SK-N-SH treated with all-trans-retinoic acid at 6 μM for 48 hours (cell line): ENCODE results near the gene CSNK1G3.

Source experiments
- ATAC-seq: fragments of 200-7000 bp; cut with Tn5 transposase; 3 replicates; pipeline ENCODE4 v1.9.1; 2020; ENCODE audit warnings: mild to moderate bottlenecking, moderate library complexity
- GLIS3 ChIP-seq: fragments of 250-450 bp; sonication (Bioruptor Pico); IDR thresholded peaks from 2 replicates; pipeline ENCODE4 v1.5.0; 2020; ENCODE audit warnings: mild to moderate bottlenecking, moderate library complexity
- OSR1 ChIP-seq: fragments of 250-450 bp; sonication (Bioruptor Pico); IDR thresholded peaks from 2 replicates; pipeline ENCODE4 v1.8.0; 2022; ENCODE audit warnings: moderate library complexity, mild to moderate bottlenecking, inconsistent platforms
- TF ChIP-seq, protein P1 (sequence below): fragments of 250-450 bp; sonication (Bioruptor Pico); IDR thresholded peaks from 2 replicates; pipeline ENCODE4 v1.8.0; 2020; ENCODE audit warnings: mild to moderate bottlenecking, moderate library complexity, borderline replicate concordance

Gene CSNK1G3

DNA sequence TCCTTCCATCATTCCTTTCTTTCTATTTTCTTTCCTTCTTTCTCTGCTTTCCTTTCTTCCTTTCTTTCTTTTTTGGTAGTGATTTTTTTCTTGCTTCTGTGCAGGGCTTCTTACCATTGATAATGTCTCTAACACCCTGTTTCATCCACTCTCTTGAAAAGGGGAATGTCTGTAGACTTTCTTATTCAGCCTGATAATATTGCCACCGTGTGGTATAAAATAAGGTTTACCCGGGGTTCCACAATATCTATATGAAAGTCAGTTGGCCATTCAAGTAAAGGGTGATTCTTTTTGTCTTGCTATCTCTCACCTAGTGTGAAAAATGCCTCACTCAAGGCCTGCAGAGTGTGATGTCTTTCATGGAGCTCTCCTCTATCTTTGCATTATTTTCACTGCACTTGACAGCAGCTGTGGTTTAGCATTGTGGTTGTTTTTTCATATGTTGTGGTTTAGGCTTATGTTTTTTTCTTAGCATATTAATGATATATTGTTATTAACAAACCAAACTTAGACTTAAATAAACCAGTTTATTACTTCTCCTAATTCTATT, 153.9 kb downstream of the CSNK1G3 start:
- ATAC-seq = no peak
- TF ChIP-seq, protein P1, sequence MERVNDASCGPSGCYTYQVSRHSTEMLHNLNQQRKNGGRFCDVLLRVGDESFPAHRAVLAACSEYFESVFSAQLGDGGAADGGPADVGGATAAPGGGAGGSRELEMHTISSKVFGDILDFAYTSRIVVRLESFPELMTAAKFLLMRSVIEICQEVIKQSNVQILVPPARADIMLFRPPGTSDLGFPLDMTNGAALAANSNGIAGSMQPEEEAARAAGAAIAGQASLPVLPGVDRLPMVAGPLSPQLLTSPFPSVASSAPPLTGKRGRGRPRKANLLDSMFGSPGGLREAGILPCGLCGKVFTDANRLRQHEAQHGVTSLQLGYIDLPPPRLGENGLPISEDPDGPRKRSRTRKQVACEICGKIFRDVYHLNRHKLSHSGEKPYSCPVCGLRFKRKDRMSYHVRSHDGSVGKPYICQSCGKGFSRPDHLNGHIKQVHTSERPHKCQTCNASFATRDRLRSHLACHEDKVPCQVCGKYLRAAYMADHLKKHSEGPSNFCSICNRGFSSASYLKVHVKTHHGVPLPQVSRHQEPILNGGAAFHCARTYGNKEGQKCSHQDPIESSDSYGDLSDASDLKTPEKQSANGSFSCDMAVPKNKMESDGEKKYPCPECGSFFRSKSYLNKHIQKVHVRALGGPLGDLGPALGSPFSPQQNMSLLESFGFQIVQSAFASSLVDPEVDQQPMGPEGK (CRISPR knock-in tag) = no peak
- no peak for TF ChIP-seq OSR1 (CRISPR knock-in tag)
- TF ChIP-seq GLIS3 (CRISPR knock-in tag) = no peak
